Mesothelial cell of epicardium (in vitro differentiated cells): ENCODE results near the gene SREK1. TPM values are rescaled to one million over a fixed set of nuclear protein-coding genes. Genes with fewer than 3 reads are reported as not detected.

ENCODE experiments used
- DNase-seq, 2 experiments: peaks; one replicate each; pipeline ENCODE4 v3.0.0; 2021; ENCODE audit warnings: low spot score in 2 of 2; ENCODE audit not compliant: unreplicated experiment in 2 of 2
- H3K27ac Mint-ChIP-seq: 2 replicates; pipeline ENCODE4 v1.8.0; 2021; ENCODE audit warnings: mixed read lengths
- H3K27me3 Mint-ChIP-seq: 2 replicates; pipeline ENCODE4 v1.8.0; 2021; ENCODE audit warnings: low read depth, mixed read lengths
- H3K36me3 Mint-ChIP-seq: 2 replicates; pipeline ENCODE4 v1.8.0; 2021; ENCODE audit warnings: mixed read lengths
- H3K4me1 Mint-ChIP-seq: 2 replicates; pipeline ENCODE4 v1.8.0; 2021; ENCODE audit warnings: mixed read lengths
- H3K4me3 Mint-ChIP-seq: 2 replicates; pipeline ENCODE4 v1.8.0; 2021; ENCODE audit warnings: mild to moderate bottlenecking, moderate library complexity, mixed read lengths
- H3K9me3 Mint-ChIP-seq: 2 replicates; pipeline ENCODE4 v1.8.0; 2021; ENCODE audit warnings: mixed read lengths
- CTCF ChIP-seq: fragments of 200-600 bp; sonication (generic); IDR thresholded peaks from one replicate; pipeline ENCODE4 v1.5.0; 2021; ENCODE audit warnings: antibody characterized with exemption; ENCODE audit not compliant: unreplicated experiment
- total RNA-seq: library from RNA; stranded (reverse); gene quantifications from 3 replicates; pipeline ENCODE4 v1.2.1, GENCODE V29; 2021

Gene SREK1
- total RNA-seq, 1 donor from 2014 or later = 142 TPM

DNA sequence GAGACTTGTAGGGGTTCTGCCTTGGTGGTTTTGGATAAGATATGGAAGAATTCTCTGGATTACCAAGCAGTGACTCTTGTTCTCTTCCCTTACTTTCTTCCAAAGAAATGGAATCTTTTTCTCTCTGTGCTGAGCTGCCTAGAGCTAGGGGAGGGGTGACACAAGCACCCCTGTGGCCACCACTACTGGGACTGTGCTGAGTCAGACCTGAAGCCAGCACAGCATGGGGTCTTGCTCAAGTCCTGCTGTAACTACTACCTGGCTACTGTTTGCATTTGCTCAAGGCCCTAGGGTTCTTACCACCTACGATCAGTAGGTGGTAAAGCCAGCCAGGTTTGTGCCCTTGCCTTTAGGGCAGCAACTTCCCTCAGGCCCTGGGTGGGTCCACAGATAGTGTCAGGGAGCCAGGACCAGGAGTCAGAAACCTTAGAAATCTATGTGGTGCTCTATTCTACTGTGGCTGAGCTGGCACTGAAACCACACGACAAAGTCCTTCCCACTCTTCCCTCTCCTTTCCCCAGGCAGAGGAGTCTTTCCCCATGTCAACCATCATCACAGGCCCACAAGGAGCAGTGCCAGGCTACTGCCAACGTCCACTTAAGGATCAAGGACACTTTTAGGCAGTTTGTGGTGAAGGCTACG is 53.8 kb downstream of the SREK1 start:
- H3K27ac Mint-ChIP-seq = no peak overlapping the region
- H3K4me1 Mint-ChIP-seq = no peaks in the 10 kb centered on the region
- no peaks in the 10 kb centered on the region for H3K27me3 Mint-ChIP-seq
- no peak for DNase-seq
- H3K36me3 Mint-ChIP-seq = peaks cover 10% of the 10 kb centered on the region
- TF ChIP-seq CTCF = no peak
- H3K9me3 Mint-ChIP-seq = peaks cover 35% of the 10 kb centered on the region
- no peak overlapping the region for H3K4me3 Mint-ChIP-seq

GRCh38 chr5:66198837-66199236 is 54.7 kb downstream of the SREK1 start:
- Mint-ChIP-seq H3K4me3 (no peak overlapping the region), H3K36me3 (peaks cover 10% of the 10 kb centered on the region), H3K9me3 (peaks cover 35% of the 10 kb centered on the region), H3K27me3 (no peaks in the 10 kb centered on the region), H3K4me1 (peaks cover 4% of the 10 kb centered on the region), H3K27ac (no peak overlapping the region)
- no peak for DNase-seq
- TF ChIP-seq CTCF = no peak

- H3K9me3 Mint-ChIP-seq = peaks cover 22% of the 10 kb centered on the region
- no peak for TF ChIP-seq CTCF
These were observed 59.4 kb downstream of the SREK1 start for GRCh38 chr5:66203531-66203930.

DNA sequence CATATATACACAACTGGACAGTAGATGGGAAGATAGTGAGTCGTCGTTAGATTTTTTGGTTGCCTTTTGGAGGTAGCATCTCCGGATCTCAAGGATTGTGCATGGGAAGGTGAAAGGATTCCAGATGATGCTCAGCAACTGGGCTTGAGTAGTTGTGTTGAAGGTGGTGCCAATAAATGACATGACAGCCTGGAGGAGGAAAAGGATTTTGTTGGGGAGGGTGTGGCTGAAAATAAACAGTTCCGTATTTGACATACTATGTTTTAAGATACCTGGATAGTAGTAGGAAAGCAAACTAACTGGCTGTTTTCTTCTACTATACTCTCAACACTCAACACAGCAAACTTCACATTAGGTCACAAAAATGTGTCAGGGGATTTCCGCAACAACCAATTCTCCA is 62.4 kb downstream of the SREK1 start:
- Mint-ChIP-seq H3K4me3 (no peak overlapping the region), H3K27ac (no peak overlapping the region), H3K9me3 (peaks cover 15% of the 10 kb centered on the region), H3K27me3 (no peaks in the 10 kb centered on the region), H3K4me1 (peaks cover 39% of the 10 kb centered on the region), H3K36me3 (peaks cover 8% of the 10 kb centered on the region)
- no peak for TF ChIP-seq CTCF
- no peak for DNase-seq

More at GRCh38 chr5:66203531-66203930, 59.4 kb downstream of the SREK1 start:
- no peaks in the 10 kb centered on the region for H3K27me3 Mint-ChIP-seq
- no peak overlapping the region for H3K27ac Mint-ChIP-seq
- DNase-seq = no peak
- H3K36me3 Mint-ChIP-seq = peaks cover 10% of the 10 kb centered on the region
- H3K4me1 Mint-ChIP-seq = peaks cover 27% of the 10 kb centered on the region
- no peak overlapping the region for H3K4me3 Mint-ChIP-seq

DNA sequence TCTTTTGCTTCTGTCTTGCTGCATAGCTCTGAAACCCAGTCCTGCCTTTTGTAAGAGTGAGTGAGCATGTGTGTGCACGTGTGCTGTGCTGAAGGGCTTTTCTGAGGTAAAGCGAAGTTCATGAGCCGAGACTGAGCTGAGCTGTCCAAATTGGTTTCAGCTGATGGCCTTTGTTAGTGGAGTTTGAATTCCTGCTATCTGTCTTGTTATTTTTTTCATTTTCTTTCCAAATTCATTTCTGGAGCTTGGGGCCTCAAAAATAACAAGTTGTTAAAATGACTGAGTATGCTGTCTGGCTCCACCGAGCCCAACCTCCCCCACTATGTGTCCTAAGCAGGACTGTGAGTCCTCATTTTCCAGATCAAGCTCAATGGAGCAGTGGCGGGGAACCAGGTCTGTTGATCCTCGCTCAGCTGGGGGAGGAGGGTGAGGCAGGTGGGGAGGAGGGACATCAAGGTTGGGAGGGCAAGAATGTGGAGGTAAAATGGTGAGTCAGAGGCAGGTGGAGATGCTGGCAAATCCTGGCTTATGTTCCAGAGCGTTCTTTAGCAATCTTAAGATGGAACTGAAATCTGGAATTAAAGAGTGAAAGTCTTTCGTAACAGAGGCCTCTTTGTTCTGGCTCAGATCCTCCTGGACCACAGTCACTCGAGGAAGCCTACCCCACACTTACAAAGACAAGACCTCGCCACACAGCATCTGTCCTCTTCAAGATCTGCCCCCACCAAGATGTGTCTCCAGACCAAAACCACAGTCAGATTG is 63.9 kb downstream of the SREK1 start:
- no peaks in the 10 kb centered on the region for H3K36me3 Mint-ChIP-seq
- H3K27ac Mint-ChIP-seq = peak overlapping the region; percentile 94
- TF ChIP-seq CTCF = no peak
- H3K27me3 Mint-ChIP-seq = no peaks in the 10 kb centered on the region
- H3K4me1 Mint-ChIP-seq = peaks cover 39% of the 10 kb centered on the region
- H3K4me3 Mint-ChIP-seq = no peak overlapping the region
- H3K9me3 Mint-ChIP-seq = peaks cover 7% of the 10 kb centered on the region
- no peak for DNase-seq
